PC-9 (cell line): ENCODE data around the gene B3GAT1.

Experiments used
- EZH2 ChIP-seq: fragments of 200-600 bp; sonication (generic); IDR thresholded peaks from 2 replicates; pipeline ENCODE4 v1.8.0; 2017; ENCODE audit warnings: antibody characterized with exemption, low read depth
- TF ChIP-seq, protein P1 (sequence below): fragments of 200-600 bp; sonication (generic); conservative IDR thresholded peaks from 2 replicates; pipeline ENCODE4 v1.6.1; 2017; ENCODE audit warnings: mixed run types, antibody characterized with exemption, mild to moderate bottlenecking, moderate library complexity

DNA sequence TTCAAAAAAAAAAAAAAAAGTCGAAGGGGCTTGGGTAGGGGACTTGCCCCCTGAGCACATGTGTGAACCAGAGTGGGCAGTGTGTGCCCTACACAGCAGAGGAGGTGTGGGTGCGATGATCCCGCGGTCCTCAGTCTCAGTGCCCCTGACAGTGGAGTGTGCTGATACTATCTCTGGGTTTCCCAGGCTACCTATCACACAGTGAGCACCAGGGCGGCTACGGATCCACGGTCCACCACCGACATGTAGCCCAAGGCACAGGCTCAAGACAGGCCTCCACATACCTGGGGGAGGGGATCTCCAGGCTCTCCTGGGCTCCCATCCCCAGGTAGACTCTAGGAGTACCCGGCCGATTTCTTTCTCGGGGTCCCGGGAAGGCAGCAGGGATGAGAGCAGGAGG, 9.1 kb downstream of the B3GAT1 start:
- TF ChIP-seq, protein P1, sequence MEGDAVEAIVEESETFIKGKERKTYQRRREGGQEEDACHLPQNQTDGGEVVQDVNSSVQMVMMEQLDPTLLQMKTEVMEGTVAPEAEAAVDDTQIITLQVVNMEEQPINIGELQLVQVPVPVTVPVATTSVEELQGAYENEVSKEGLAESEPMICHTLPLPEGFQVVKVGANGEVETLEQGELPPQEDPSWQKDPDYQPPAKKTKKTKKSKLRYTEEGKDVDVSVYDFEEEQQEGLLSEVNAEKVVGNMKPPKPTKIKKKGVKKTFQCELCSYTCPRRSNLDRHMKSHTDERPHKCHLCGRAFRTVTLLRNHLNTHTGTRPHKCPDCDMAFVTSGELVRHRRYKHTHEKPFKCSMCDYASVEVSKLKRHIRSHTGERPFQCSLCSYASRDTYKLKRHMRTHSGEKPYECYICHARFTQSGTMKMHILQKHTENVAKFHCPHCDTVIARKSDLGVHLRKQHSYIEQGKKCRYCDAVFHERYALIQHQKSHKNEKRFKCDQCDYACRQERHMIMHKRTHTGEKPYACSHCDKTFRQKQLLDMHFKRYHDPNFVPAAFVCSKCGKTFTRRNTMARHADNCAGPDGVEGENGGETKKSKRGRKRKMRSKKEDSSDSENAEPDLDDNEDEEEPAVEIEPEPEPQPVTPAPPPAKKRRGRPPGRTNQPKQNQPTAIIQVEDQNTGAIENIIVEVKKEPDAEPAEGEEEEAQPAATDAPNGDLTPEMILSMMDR = no peak
- TF ChIP-seq EZH2 = no peak
